DND-41 (cell line): ENCODE measurements around the gene MIPEP.

Source experiments
- EZH2 ChIP-seq: IDR thresholded peaks from 3 replicates; pipeline ENCODE4 v1.6.1; 2012; ENCODE audit warnings: borderline replicate concordance, low read depth, mild to moderate bottlenecking, moderate library complexity, low read length, inconsistent platforms; ENCODE audit not compliant: severe bottlenecking
- TF ChIP-seq, protein P1 (sequence below): IDR thresholded peaks from 2 replicates; pipeline ENCODE4 v1.5.1; 2012; ENCODE audit warnings: borderline replicate concordance, low read length, moderate library complexity, mild to moderate bottlenecking; ENCODE audit not compliant: poor library complexity, severe bottlenecking; ENCODE audit errors: extremely low read depth

GRCh38 chr13:23788459-23788858, 100.7 kb downstream of the MIPEP start:
- TF ChIP-seq, protein P1, sequence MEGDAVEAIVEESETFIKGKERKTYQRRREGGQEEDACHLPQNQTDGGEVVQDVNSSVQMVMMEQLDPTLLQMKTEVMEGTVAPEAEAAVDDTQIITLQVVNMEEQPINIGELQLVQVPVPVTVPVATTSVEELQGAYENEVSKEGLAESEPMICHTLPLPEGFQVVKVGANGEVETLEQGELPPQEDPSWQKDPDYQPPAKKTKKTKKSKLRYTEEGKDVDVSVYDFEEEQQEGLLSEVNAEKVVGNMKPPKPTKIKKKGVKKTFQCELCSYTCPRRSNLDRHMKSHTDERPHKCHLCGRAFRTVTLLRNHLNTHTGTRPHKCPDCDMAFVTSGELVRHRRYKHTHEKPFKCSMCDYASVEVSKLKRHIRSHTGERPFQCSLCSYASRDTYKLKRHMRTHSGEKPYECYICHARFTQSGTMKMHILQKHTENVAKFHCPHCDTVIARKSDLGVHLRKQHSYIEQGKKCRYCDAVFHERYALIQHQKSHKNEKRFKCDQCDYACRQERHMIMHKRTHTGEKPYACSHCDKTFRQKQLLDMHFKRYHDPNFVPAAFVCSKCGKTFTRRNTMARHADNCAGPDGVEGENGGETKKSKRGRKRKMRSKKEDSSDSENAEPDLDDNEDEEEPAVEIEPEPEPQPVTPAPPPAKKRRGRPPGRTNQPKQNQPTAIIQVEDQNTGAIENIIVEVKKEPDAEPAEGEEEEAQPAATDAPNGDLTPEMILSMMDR: no peak
- no peak for TF ChIP-seq EZH2
